Measurements from ENCODE around the gene EIF2D.
A peak's percentile ranks its signal among the peaks of the same experiment; 100 is the strongest.
"Not testable (repeated sequence)": the region's sequence is repeated elsewhere in the genome, so short reads cannot be mapped to it uniquely, and the experiment has no call there.

EIF2D gene

GRCh38 chr1:206612129-206612876 lies at the start of gene EIF2D:
Gene EIF2D, minus strand, starts transcription at chr1:206612465. Its CDS starts 123 bp downstream, at chr1:206612342.
- DNase-seq: peak; percentile 95

GRCh38 chr1:206661161-206661820 lies 49.0 kb upstream of the EIF2D start:
- DNase-seq: no peak

- DNase-seq: no peak
These were observed 47.9 kb upstream of the EIF2D start for GRCh38 chr1:206660136-206660535.

- no peak for DNase-seq
These were observed 46.7 kb upstream of the EIF2D start for GRCh38 chr1:206658981-206659273.

- peak; percentile 46 for DNase-seq
These were observed 46.2 kb upstream of the EIF2D start for GRCh38 chr1:206658264-206658980.

- DNase-seq: no peak
These were observed 45.5 kb upstream of the EIF2D start for GRCh38 chr1:206657751-206658150.

- DNase-seq: no peak
These were observed 44.7 kb upstream of the EIF2D start for GRCh38 chr1:206656936-206657335.

- no peak for DNase-seq
These were observed 43.2 kb upstream of the EIF2D start for GRCh38 chr1:206655471-206655882.

- no peak for DNase-seq
These were observed 42.6 kb upstream of the EIF2D start for GRCh38 chr1:206654828-206655227.

GRCh38 chr1:206653715-206654459 lies 41.6 kb upstream of the EIF2D start:
- no peak for DNase-seq

- no peak for DNase-seq
These were observed 40.0 kb upstream of the EIF2D start for GRCh38 chr1:206651958-206652890.

- DNase-seq: no peak
These were observed 38.7 kb upstream of the EIF2D start for GRCh38 chr1:206651014-206651413.

- no peak for DNase-seq
These were observed 37.1 kb upstream of the EIF2D start for GRCh38 chr1:206649261-206649921.

- DNase-seq: no peak
These were observed 35.0 kb upstream of the EIF2D start for GRCh38 chr1:206647224-206647623.

GRCh38 chr1:206646504-206646903 lies 34.2 kb upstream of the EIF2D start:
- DNase-seq: no peak

- DNase-seq: no peak
These were observed 30.9 kb upstream of the EIF2D start for GRCh38 chr1:206643118-206643698.

GRCh38 chr1:206642074-206642473 lies 29.8 kb upstream of the EIF2D start:
- not testable (repeated sequence) for DNase-seq

- no peak for DNase-seq
These were observed 25.3 kb upstream of the EIF2D start for GRCh38 chr1:206637605-206638004.

GRCh38 chr1:206636671-206637070 lies 24.4 kb upstream of the EIF2D start:
- DNase-seq: no peak

- no peak for DNase-seq
These were observed 23.7 kb upstream of the EIF2D start for GRCh38 chr1:206635978-206636345.

Measured in stimulated activated CD4-positive, alpha-beta T cell treated with anti-CD3 and anti-CD28 coated beads, Interleukin-4, amount 100 ng/mL, for 1 hour (primary cell).